ENCODE measurements around the gene DCAF10.
"Not testable (repeated sequence)": the region's sequence is repeated elsewhere in the genome, so short reads cannot be mapped to it uniquely, and the experiment has no call there.

The DCAF10 gene

GRCh38 chr9:37862530-37862929 is 61.9 kb downstream of the DCAF10 start:
- DNase-seq (ENCODE audit: low read depth in 3 of 3): no peak

- no peak for DNase-seq (ENCODE audit: low read depth in 3 of 3)
Measured at GRCh38 chr9:37870081-37870798, 69.6 kb downstream of the DCAF10 start.

- DNase-seq (ENCODE audit: low read depth in 3 of 3): no peak
Measured at GRCh38 chr9:37870799-37871176, 70.2 kb downstream of the DCAF10 start.

GRCh38 chr9:37873955-37874354 is 73.4 kb downstream of the DCAF10 start:
- no peak for DNase-seq (ENCODE audit: low read depth in 3 of 3)

GRCh38 chr9:37876376-37876775 is 75.8 kb downstream of the DCAF10 start:
- DNase-seq (ENCODE audit: low read depth in 3 of 3): no peak

- no peak for DNase-seq (ENCODE audit: low read depth in 3 of 3)
Measured at GRCh38 chr9:37880916-37881479, 80.4 kb downstream of the DCAF10 start.

GRCh38 chr9:37887977-37888583 is 87.5 kb downstream of the DCAF10 start:
- not testable (repeated sequence) for DNase-seq (ENCODE audit: low read depth in 3 of 3)

GRCh38 chr9:37889536-37889935 is 88.9 kb downstream of the DCAF10 start:
- no peak for DNase-seq (ENCODE audit: low read depth in 3 of 3)

- not testable (repeated sequence) for DNase-seq (ENCODE audit: low read depth in 3 of 3)
Measured at GRCh38 chr9:37891042-37891441, 90.4 kb downstream of the DCAF10 start.

GRCh38 chr9:37892063-37892462 is 91.5 kb downstream of the DCAF10 start:
- DNase-seq (ENCODE audit: low read depth in 3 of 3): no peak

- no peak for DNase-seq (ENCODE audit: low read depth in 3 of 3)
Measured at GRCh38 chr9:37897665-37898064, 97.1 kb downstream of the DCAF10 start.

GRCh38 chr9:37899041-37899440 is 98.4 kb downstream of the DCAF10 start:
- no peak for DNase-seq (ENCODE audit: low read depth in 3 of 3)

GRCh38 chr9:37902131-37902530 is 101.5 kb downstream of the DCAF10 start:
- no peak for DNase-seq (ENCODE audit: low read depth in 3 of 3)

- DNase-seq (ENCODE audit: low read depth in 3 of 3): peak in 1 of 3 donors; percentile 3
Measured at GRCh38 chr9:37902796-37903646, 102.4 kb downstream of the DCAF10 start.

- DNase-seq (ENCODE audit: low read depth in 3 of 3): peak; percentile 85 to 92 (median 89)
Measured at GRCh38 chr9:37903647-37904444, 103.2 kb downstream of the DCAF10 start, which contains the start of gene SLC25A51. SLC25A51 (minus strand) TSS chr9:37904127; CDS start chr9:37888550, 15,577 bp downstream.

- peak in 1 of 3 donors; percentile 4 for DNase-seq (ENCODE audit: low read depth in 3 of 3)
Measured at GRCh38 chr9:37904445-37905130, 104.0 kb downstream of the DCAF10 start.

- DNase-seq (ENCODE audit: low read depth in 3 of 3): no peak
Measured at GRCh38 chr9:37905131-37905505, 104.5 kb downstream of the DCAF10 start.

- no peak for DNase-seq (ENCODE audit: low read depth in 3 of 3)
Measured at GRCh38 chr9:37905776-37906175, 105.2 kb downstream of the DCAF10 start.

GRCh38 chr9:37906312-37907239 is 106.0 kb downstream of the DCAF10 start:
- DNase-seq (ENCODE audit: low read depth in 3 of 3): no peak

- no peak for DNase-seq (ENCODE audit: low read depth in 3 of 3)
Measured at GRCh38 chr9:37908283-37908682, 107.7 kb downstream of the DCAF10 start.
